Cerebellar nuclear complex (tissue), 1 donor: ENCODE results near the gene OSBPL10.
"Not testable (repeated sequence)": the region's sequence is repeated elsewhere in the genome, so short reads cannot be mapped to it uniquely, and the experiment has no call there.

ENCODE experiments used
- DNase-seq, 2 experiments: peaks; one replicate each; lab custom pipeline; 2025; lab: John Stamatoyannopoulos, UW

OSBPL10 gene

GRCh38 chr3:31981206-31982181, at the start of gene OSBPL10, which contains the start of gene ZNF860:
OSBPL10 (minus strand) TSS chr3:31981262; CDS start chr3:31981179, 83 bp downstream.
ZNF860 (plus strand) TSS chr3:31981750; CDS start chr3:31989080, 7,330 bp downstream.
- DNase-seq, result no peak

- DNase-seq, result no peak
These were observed 45.5 kb upstream of the OSBPL10 start for GRCh38 chr3:32026593-32026992.

GRCh38 chr3:32022947-32023346, 41.9 kb upstream of the OSBPL10 start:
- no peak for DNase-seq

- DNase-seq, result no peak
These were observed 40.7 kb upstream of the OSBPL10 start for GRCh38 chr3:32021748-32022147.

GRCh38 chr3:32021155-32021554, 40.1 kb upstream of the OSBPL10 start:
- no peak for DNase-seq

- no peak for DNase-seq
These were observed 37.9 kb upstream of the OSBPL10 start for GRCh38 chr3:32018757-32019564.

- no peak for DNase-seq
These were observed 36.2 kb upstream of the OSBPL10 start for GRCh38 chr3:32017286-32017685.

- not testable (repeated sequence) for DNase-seq
These were observed 34.6 kb upstream of the OSBPL10 start for GRCh38 chr3:32015638-32016037.

- DNase-seq, result not testable (repeated sequence)
These were observed 29.6 kb upstream of the OSBPL10 start for GRCh38 chr3:32010699-32011098.

- DNase-seq, result no peak
These were observed 28.9 kb upstream of the OSBPL10 start for GRCh38 chr3:32009957-32010356.

- DNase-seq, result no peak
These were observed 28.0 kb upstream of the OSBPL10 start for GRCh38 chr3:32009101-32009500.

GRCh38 chr3:32004113-32004765, 23.2 kb upstream of the OSBPL10 start:
- no peak for DNase-seq

GRCh38 chr3:32003380-32003779, 22.3 kb upstream of the OSBPL10 start:
- DNase-seq, result no peak

- DNase-seq, result no peak
These were observed 21.7 kb upstream of the OSBPL10 start for GRCh38 chr3:32002561-32003368.

GRCh38 chr3:32000877-32001276, 19.8 kb upstream of the OSBPL10 start:
- DNase-seq, result no peak

GRCh38 chr3:31999907-32000439, 18.9 kb upstream of the OSBPL10 start:
- no peak for DNase-seq

- DNase-seq, result no peak
These were observed 16.4 kb upstream of the OSBPL10 start for GRCh38 chr3:31997500-31997899.

GRCh38 chr3:31996195-31996594, 15.1 kb upstream of the OSBPL10 start:
- no peak for DNase-seq

- DNase-seq, result not testable (repeated sequence)
These were observed 14.0 kb upstream of the OSBPL10 start for GRCh38 chr3:31995026-31995425.

GRCh38 chr3:31993843-31994242, 12.8 kb upstream of the OSBPL10 start:
- DNase-seq, result no peak

- not testable (repeated sequence) for DNase-seq
These were observed 11.9 kb upstream of the OSBPL10 start for GRCh38 chr3:31992995-31993394.
